GM18909 (cell line): ENCODE results near the gene NUP210L.
"Not testable (repeated sequence)": the region's sequence is repeated elsewhere in the genome, so short reads cannot be mapped to it uniquely, and the experiment has no call there.

Source experiments
- ATAC-seq: cut with Tn5 transposase; IDR thresholded peaks from one replicate; pipeline ENCODE4 v1.9.1; 2021; ENCODE audit warnings: mild to moderate bottlenecking; ENCODE audit not compliant: unreplicated experiment, poor library complexity

Gene NUP210L

DNA sequence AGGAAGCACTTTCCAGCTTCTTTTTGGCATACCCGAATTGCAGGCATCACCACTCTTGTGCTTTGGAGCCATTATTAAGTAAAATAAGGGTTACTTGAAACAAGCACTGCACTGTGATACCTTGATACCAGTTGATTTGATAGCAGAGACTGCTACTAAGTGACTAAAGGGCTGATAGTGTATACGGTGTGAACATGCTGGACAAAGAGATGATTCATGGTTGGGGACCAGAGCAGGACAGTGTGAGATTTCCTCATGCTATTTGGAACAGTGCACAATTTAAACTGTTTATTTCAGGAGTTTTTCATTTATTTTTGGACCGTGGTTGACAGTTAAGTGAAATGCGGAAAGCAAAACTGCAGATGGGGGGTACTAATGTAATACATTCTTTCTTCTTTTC, 154.5 kb downstream of the NUP210L start:
- ATAC-seq, result no peak

DNA sequence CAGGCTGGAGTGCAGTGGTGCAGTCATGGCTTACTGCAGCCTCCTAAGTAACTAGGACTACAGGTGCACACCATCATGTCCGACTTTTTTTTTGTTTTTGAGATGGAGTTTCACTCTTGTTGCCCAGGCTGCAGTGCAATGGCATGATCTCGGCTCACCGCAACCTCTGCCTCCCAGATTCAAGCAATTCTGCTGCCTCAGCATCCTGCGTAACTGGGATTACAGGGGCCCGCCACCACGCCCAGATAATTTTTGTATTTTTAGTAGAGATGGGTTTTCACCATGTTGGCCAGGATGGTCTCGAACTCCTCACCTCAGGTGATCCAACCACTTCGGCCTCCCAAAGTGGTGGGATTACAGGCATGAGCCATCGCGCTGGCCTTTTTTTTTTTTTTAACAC, 158.0 kb downstream of the NUP210L start:
- not testable (repeated sequence) for ATAC-seq

DNA sequence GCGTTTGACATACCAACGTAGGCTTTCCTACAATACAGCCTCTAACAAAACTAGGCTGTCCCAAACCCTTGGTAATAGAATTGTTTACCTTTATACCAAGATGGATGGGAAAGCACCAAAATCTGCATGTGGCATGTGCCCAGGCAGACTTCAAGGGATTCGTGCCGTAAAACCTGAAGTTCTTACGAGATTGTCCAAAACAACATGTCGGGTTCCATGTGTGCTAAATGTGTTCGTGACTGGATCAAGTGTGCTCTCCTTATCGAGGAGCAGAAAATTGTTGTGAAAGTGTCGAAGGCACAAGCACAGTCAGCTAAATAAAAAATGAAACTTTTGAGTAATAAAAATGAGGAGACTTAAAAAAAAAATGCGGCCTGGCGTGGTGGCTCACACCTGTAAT, 159.2 kb downstream of the NUP210L start:
- no peak for ATAC-seq

DNA sequence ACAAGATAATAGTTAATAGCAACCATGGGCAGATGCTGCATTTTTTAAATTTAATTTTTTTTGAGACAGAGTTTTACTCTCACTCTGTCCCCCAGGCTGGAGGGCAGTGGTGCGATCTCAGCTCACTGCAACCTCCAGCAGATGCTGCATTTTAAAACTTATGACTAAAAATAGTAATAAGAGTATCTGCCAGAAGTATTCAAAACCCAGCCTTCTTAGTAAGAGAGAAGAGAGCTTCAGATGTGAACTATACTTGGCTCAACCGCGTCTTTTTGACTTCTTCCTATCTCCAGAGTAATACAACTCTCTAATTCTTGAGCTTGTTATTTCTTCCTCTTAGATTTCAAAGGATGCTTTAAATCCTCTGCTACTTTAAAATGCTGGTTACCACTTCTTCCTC, 159.7 kb downstream of the NUP210L start:
- ATAC-seq, result no peak

DNA sequence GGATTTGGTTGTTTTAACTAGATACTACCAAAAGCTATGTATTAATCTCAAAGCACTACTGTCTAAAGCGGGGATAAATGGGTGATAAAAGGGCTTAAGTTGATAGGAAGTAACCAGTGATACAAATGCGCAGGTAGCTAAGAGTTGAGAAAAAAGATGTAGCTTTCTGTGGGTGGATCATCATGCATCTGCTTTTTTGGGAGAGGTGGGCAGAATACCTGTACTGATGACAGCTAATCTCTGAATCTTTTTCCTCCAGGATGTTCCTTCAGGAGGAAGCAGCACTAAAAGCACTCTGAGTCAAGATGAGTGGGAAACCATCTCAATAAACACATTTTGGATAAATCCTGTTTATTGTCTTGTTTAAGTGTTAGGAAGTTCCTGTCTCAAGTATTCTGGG, 163.1 kb downstream of the NUP210L start:
- no peak for ATAC-seq

DNA sequence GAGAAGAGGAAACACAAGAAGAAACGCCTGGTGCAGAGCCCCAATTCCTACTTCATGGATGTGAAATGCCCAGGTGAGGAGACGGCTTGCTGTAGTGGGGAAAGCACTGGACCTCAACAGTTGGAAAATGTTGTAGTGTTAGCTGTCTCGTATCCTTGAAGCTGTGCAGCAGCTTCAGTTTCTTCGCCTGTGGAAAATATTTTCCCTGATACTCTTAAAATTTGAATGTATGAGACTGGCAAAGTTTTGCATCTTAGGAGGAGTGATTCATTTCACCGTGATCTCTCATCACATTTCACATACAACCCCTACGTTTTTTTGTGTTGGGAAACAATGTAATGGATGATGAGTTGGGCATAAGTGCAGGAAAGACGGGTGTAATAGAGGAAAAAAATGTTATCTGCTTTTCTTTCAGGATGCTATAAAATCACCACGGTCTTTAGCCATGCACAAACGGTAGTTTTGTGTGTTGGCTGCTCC, 163.7 kb downstream of the NUP210L start:
- ATAC-seq, result no peak

DNA sequence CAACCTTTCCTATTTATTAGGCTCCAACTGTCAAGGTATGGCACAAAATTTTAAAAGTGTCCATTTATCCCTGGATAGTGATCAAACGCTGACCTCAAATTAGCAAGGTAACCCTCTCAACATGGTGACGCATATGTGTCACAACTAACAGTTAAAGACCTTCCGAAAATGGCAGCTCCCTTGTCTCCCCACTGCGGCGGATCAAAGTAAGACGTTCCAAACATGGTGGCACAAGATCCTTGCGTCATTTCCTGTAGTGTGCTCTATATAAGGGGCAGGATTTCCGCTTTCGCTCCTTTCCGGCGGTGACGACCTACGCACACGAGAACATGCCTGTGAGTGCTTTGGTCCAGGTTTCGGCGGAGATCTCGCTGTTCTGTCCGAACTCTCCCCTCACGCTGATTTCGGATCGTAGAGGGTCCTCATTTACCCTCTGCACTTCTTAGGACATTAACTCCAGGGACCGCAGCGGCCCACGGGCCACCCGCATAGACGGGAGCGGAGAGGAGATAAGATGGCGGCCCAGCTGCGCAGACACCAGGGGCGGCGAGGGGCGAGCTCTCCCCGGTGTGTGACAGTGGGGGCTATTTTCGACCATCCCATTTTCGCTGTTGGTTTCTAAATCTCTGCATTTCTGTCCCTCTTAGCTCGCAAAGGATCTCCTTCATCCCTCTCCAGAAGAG, 164.3 kb downstream of the NUP210L start, which contains the start of gene RPS27:
TSS of gene RPS27 (plus strand) at position 295 of the 683 bp plus-strand sequence. CDS start at position 330, 35 bp downstream.
- peak; percentile 80 for ATAC-seq

DNA sequence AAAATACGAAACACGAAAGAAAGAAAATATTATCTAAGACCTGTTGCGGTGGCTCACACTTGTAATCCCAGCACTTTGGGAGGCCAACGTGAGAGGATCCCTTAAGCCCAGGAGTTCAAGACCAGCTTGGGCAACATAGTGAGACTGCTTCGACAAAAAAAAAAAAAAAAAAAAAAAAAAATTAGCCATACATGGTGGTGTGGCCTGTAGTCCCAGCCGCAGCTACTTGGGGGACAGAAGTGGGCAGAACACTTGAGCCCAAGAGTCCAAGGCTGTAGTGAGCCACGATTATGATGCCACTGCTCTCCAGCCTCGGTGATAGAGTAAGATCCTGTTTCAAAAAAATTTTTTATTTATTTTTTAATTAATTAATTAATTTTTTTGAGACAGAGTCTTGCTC, 167.3 kb downstream of the NUP210L start:
- no peak for ATAC-seq

DNA sequence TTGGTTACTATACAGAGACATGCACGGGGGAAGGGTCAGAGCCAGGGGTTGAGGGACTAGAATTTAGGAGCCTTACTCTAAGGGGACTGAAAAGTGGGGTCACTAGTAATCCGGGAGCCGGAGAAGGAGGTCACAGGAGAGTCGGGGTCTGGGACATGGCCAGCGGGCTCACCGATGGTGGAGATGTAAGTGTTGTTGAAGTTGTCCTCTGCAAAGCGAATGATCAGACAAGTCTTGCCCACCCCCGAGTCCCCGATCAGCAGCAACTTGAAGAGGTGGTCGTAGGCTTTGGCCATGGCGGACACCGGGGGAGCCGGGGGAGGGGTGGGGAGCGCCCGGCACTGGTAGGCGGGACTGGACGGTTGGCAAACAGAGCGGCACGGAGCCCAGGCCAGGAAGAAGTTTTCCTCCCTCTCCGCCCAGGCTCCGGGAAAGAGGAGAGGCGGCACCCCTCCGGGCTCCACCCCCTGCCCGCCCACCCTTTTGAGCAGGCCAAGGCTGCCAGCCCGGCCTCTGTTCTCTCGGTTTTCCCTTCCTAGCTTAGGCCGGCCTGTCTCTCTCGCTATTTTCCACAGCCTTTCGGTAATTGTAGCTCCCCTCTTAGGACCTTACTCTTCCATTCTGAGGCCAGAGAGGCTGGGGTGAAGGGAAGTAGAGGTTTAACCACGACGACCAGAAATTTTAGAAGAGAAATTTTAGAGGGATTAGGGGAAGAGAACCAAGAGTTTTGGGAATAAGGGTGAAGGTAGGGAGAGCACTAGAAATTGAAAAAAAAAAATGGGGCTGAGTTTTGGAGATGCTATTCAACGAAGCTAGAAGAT, 168.7 kb downstream of the NUP210L start, which contains the start of gene RAB13:
TSS of gene RAB13 (minus strand) at position 399 of the 821 bp plus-strand sequence. CDS start at position 296, 103 bp downstream.
- ATAC-seq, result no peak

DNA sequence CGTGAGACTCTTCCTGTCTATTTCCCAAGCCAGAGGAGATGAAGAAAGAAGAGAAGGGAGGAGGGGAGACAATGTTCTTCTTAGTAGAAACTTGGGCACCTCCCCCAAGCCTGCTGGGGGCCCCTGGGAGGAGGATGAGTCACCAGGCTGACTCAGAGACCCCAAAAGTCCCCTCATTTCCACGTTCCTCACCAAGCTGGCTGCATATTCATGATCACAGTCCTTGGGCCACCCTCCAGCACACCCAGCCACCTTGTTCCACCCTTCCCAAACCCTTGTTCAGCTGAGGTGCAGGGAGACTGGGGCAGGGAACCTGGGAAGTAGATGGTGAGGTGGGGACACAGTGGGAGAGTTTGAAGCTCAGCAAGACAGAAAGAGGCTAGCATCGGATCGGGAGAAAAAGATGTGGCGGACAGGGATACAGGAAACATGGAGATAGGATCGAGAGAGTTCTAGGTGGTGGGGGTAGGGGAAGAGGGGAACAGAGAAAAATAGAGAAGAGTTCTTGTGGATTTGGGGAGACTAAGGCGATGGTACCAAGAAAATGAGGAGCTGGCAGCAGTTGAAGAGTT, 169.4 kb downstream of the NUP210L start:
- no peak for ATAC-seq

DNA sequence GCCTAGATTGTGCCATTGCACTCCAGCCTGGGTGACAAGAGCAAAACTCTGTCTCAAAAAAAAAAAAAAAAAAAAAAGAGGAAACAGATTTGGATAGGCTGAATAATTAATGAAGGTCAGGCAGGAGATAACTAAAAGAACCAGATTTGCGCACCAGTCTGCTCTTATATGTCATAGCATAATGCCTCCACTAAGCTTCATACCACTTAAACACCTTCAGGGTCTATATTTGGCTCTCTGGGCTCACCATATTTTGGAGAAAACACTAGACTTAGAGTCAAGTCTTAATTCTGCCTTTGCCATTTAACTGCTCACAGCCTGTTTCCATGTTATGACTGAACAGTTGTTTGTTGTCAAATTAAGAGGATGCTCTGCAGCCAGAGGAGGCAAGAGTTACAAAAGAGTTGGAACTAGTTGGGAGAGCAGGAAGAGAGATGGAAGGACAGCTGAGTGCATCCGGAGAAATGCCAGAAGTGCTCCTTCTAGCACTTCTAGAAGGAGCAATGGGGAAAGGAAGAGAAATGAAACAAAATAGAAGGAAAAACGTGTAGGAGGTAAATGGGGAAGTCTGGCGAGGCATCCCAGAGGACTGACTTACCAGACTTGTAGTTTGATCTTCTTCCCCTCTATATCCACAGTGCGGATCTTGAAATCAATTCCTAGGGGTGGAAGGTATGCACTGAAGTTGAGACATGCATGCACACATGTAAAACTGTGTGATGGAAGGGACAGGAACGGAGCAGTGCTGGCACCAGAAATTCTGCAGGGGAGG, 170.6 kb downstream of the NUP210L start:
- no peak for ATAC-seq

DNA sequence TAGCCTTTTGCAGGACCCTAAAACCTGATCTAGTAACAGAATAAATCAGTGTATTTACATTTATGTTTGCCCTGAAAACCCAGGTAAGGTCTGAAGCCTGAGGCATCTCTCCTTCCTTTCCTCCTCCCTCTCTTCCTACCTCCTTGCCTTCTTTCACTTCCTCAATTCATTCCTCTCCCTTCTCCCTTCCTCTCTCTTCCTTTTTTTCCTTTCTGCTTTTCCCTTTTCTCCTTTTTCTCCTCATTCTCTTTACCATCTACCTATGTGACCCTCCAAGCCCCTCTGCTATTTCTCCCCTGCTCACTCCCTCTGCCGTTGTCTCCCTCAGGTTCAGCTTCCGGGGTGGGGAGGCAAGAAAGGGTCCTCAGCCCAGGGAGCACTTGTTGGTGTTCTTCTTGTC, 173.1 kb downstream of the NUP210L start:
- not testable (repeated sequence) for ATAC-seq

DNA sequence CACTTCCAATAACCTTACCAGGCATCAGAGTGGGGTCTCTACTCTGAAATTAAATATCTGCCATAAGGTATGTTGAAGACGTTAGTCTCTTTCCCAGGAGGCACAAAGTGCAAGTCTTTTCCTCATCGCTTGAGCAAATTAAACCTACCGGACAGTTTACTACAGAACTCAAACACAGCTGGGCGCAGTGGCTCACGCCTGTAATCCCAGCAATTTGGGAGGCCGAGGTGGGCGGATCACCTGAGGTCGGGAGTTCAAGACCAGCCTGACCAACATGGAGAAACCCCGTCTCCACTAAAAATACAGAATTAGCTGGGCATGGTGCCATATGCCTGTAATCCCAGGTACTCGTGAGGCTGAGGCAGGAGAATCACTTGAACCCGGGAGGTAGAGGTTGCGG, 175.8 kb downstream of the NUP210L start:
- ATAC-seq, result not testable (repeated sequence)

DNA sequence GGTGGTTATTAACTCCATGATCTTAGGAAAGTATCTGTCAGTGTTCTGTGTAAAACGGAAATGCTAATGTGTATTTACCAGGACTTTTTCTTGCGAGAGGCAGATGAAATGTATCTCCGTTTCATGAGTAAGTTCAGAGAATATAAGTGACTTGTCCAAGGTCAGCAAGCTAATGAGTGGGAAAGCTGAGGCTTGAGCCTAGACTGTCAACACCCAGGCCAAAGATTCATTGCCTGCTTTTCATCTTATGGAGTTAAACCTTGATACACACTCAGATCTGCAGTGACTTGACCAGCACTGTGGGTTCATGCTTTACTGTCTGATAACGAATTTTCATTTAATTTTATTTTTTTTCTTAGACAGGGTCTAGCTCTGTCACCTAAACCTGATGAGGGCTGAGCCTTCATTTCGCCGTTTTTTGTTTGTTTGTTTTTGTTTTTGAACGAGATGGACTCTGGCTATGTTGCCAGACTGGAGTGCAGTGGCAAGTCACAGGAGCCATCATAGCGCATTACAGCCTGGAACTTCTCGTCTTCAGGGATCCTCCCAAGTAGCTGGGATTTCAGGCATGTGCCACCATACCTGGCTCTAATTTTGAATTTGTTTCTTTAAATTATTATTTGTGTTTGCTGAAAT, 176.5 kb downstream of the NUP210L start:
- no peak for ATAC-seq

DNA sequence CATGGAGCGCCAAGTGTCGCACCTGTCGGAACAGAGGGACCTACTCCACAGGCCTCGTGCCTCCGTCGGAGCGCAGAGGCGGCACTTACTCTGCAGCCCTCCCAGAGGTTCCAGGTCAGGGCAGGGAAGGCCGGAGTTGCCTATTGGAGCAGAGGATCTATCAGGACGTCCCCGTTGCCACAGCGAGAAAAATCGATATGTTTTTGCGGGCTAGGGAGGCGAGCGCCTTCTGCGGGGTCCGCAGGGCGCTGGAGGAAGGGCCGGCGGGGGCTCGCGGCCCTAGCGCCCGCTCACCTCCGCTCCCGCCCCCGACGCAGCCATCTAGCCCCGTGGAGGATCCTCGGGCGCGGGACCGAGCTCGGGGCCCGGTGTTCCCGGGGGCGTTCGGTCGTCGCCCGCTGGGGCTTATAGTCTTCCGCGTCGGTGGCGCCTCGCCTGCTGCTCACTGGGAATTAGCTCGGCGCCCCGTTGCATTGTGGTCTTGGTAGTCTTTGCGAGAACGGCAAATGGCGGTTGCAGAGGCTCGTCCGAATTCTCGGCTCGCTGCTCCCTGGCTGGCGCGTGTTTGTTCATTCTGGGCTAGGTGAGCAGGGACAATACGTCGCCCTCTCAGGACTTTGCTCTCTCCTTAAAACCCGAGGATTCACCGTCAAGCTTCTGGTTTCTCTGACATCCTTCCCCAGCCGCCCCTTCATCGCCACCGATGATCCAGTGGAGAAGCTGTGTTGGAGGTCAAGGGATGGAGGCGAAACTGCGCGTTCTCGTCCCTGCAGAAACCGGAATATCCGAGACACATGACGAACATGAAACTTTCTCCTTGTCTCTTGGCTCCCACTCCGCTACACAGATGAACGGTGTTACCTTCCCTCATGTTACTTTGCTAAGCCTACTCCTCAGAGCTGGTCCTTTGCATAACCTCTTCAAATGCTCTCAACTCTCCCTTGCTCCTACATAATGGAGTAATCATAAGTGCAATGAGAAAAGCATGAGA, 177.3 kb downstream of the NUP210L start, which contains the start of gene JTB:
TSS of gene JTB (minus strand) at position 425 of the 991 bp plus-strand sequence. CDS start at position 3, 422 bp downstream.
- ATAC-seq, result peak; percentile 82

DNA sequence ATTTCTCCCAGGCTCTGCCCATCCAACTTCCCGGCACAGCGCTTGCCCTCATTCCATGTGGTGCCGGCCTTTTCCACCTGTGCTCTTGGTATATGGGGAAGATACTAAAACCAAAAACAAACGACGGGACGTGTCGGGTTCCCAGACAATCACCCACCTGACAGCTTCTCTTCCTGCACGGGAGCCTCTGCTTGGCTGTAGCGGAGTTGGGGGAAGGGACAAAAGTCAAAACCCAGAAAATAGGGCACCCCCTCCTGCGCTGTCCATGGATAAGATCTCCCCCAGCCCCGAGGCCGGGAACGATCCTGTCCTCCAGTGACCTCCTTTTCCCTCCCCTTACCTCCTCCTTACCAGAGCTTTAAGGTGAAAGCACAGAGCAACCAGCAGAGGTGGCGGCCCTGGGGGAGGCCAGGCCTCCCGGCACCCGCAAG, 178.0 kb downstream of the NUP210L start:
- no peak for ATAC-seq

DNA sequence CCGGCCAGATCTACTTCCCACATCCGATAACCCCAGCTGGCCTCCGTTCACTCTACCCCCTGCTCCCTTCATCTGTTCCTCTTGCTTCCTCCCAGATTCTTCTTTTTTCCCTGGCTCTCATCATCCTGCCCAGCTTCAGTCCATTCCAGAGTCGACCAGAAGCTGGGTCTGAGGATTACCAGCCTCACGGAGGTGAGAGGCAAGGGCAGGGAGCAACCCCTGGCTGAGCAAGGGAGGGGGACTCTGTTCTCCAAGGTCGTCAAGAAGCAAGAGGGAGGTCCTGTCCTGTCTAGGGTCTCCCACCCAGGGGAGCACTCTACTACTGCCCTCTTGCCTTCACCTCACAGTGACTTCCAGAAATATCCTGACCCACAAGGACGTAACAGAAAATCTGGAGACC, 181.3 kb downstream of the NUP210L start:
- ATAC-seq, result no peak

DNA sequence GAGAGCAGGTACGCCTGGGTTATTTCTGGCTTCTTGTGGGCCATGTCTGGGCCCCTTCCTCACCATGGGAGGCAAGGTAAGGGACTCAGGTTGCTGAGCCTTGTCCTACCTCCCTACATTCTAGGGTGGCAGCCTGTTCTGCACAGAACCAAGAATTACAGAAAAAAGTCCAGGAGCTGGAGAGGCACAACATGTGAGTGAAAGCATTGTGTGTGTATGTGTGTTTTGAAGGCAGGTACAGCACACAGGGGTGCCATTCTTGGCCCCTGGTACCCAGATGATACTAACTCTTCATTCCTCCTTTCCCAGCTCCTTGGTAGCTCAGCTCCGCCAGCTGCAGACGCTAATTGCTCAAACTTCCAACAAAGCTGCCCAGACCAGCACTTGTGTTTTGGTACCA, 181.8 kb downstream of the NUP210L start:
- no peak for ATAC-seq
